Nephron (organoid): ENCODE measurements around the gene NDST1.

Source experiments
- H3K27ac Mint-ChIP-seq, 3 experiments: 2 replicates each; pipeline ENCODE4 v1.8.0; 2020; ENCODE audit warnings: mixed read lengths in 3 of 3, mild to moderate bottlenecking in 2 of 3, moderate library complexity in 1 of 3
- H3K27me3 Mint-ChIP-seq: 2 replicates; pipeline ENCODE4 v1.8.0; 2021; ENCODE audit warnings: low read depth, mild to moderate bottlenecking, moderate library complexity, mixed read lengths
- H3K36me3 Mint-ChIP-seq: 2 replicates; pipeline ENCODE4 v1.8.0; 2020; ENCODE audit warnings: low read depth, mixed read lengths
- H3K4me1 Mint-ChIP-seq: 2 replicates; pipeline ENCODE4 v1.8.0; 2020; ENCODE audit warnings: mixed read lengths
- H3K4me3 Mint-ChIP-seq, 3 experiments: 2 replicates each; pipeline ENCODE4 v1.8.0; 2020; ENCODE audit warnings: mild to moderate bottlenecking in 3 of 3, mixed read lengths in 3 of 3, moderate library complexity in 2 of 3
- H3K9me3 Mint-ChIP-seq: 2 replicates; pipeline ENCODE4 v1.8.0; 2020; ENCODE audit warnings: mixed read lengths
- TF ChIP-seq, protein P1 (sequence below), 3 experiments: fragments of 200-600 bp; sonication (generic); IDR thresholded peaks; one replicate each; pipeline ENCODE4 v1.5.0; 2021; ENCODE audit warnings: antibody characterized with exemption in 3 of 3; ENCODE audit not compliant: unreplicated experiment in 3 of 3

The NDST1 gene

DNA sequence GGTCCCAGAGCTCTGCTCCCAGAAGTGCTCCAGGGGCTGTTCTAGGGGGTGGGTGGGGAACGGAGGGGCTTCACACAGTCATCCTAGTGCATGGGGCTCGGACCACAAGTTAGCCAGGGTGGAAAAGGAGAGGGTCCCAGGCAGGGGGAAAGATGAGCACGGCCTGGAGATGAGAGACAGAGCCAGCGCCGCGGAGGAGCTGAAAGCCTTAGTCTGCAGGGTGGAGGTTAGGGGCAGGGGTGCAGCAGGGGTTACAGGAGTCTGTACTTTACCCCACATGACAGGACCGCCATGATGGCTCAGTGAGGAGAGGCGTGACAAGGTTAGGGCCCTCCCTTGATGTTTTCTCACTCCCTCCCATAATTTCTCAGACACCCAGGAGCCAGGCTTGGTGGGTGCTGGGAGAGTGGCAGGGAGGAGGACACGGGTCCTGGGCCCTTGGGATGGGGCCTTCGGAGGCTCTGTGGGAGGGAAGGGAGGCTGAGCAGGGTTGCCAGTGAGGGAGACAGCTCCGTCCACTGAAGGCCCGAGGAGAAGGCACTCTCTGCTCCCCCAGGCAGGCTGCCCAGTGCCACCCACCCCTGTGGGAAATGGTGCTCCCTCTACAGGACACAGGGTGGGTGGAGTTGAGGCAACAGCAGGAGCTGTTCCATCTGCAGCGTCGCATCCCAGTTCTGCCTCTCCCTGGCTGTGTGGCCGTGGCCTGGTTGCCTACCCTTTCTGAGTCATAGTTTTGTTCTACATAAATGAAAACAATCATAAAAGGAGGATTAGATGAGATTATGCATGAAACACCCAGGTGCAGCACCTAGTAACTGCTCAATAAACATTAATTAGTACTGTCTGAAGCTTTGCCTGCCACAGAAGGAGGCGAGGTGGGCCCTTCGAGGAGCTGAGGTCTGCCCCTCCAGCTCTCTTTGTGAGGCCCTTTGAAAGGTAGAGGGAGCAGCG lies 66.2 kb downstream of the NDST1 start:
- no peaks in the 10 kb centered on the region for H3K36me3 Mint-ChIP-seq
- H3K4me3 Mint-ChIP-seq = no peak overlapping the region
- TF ChIP-seq, protein P1, sequence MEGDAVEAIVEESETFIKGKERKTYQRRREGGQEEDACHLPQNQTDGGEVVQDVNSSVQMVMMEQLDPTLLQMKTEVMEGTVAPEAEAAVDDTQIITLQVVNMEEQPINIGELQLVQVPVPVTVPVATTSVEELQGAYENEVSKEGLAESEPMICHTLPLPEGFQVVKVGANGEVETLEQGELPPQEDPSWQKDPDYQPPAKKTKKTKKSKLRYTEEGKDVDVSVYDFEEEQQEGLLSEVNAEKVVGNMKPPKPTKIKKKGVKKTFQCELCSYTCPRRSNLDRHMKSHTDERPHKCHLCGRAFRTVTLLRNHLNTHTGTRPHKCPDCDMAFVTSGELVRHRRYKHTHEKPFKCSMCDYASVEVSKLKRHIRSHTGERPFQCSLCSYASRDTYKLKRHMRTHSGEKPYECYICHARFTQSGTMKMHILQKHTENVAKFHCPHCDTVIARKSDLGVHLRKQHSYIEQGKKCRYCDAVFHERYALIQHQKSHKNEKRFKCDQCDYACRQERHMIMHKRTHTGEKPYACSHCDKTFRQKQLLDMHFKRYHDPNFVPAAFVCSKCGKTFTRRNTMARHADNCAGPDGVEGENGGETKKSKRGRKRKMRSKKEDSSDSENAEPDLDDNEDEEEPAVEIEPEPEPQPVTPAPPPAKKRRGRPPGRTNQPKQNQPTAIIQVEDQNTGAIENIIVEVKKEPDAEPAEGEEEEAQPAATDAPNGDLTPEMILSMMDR (IDR thresholded peaks at IDR 0.05; ENCODE audit: unreplicated experiment in 3 of 3) = no peak
- no peaks in the 10 kb centered on the region for H3K9me3 Mint-ChIP-seq
- H3K27me3 Mint-ChIP-seq = peaks cover 6% of the 10 kb centered on the region
- peaks cover 37% of the 10 kb centered on the region for H3K4me1 Mint-ChIP-seq
- H3K27ac Mint-ChIP-seq = peak overlapping the region; percentile 78 to 95 (median 94)

DNA sequence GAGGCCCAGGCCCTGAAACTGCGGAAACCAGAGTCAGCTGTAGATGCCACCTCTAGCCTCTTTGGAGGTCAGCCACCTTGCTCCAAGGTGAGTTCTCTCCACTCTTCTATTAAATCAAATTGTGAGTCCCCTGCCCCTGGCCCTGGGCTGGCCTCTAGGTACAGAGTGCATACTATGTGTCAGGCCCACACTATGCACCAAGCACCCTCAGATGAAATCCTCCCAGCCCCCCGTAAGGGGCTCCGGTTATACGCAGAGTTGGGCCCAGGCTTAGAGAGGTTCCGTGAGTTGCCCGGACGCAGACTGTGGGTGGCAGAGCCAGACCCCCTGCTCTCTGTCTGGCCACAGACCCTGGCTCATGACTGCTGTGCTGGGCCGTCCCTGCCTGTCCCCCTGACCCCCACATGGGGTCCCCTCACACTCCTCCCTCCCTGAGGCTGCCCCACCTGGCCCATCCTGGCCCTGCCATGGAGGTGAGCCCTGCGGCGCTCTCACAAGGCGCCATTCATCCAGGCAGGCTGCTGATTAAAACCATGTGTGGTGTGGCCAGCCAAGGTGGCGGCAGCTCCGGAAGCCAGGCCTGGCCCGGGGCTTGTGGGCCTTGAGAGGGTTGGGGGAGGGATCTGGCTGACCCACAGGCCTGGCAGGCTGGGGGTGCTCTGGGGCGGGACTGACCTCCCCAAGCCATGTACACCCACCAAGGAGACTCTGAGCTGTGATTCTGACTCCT lies 67.1 kb downstream of the NDST1 start:
- Mint-ChIP-seq H3K27me3 (peaks cover 6% of the 10 kb centered on the region), H3K9me3 (no peaks in the 10 kb centered on the region)
- TF ChIP-seq, protein P1 (IDR thresholded peaks at IDR 0.05; ENCODE audit: unreplicated experiment in 3 of 3) = no peak

DNA sequence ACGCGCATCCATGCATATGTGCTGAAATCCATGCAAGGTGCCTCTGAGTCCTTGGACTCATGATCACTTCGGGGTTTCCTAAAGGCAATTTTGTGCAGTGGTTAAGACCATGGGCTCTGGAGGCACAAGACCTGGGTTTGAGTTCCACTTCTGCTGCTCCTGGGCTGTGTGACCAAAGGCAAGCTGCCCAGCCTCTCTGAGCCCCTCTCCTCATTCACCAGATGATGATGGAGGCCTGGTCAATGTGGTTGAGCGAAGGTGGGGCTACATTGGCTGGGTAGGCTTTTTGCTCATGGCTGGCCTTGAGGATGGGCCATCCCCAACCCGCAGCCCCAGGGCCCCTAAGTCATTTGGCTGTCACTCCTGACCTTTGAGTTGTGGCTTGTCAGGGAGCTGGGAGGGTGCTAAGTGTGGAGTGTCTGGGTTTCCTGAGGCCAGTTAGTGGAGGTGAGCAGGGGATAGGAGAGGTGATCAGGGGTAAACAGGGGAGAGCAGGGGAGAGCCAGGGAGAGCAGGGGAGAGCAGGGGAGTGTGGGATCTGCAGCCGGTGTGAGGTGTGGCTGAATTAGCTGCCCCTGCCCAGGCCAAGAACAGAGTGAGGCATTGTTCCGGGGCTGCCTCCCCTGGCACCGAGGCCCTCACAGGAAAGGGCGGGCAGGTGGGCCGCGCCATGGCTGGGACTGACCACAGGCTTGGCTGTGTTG lies 68.0 kb downstream of the NDST1 start:
- H3K4me1 Mint-ChIP-seq = peaks cover 34% of the 10 kb centered on the region
- H3K27ac Mint-ChIP-seq = peak overlapping the region; percentile 60 to 81 (median 70)
- H3K27me3 Mint-ChIP-seq = peaks cover 6% of the 10 kb centered on the region
- no peak overlapping the region for H3K4me3 Mint-ChIP-seq
- no peaks in the 10 kb centered on the region for H3K9me3 Mint-ChIP-seq
- TF ChIP-seq, protein P1 (IDR thresholded peaks at IDR 0.05; ENCODE audit: unreplicated experiment in 3 of 3) = no peak
- H3K36me3 Mint-ChIP-seq = no peaks in the 10 kb centered on the region

More for the DNA sequence above, 67.1 kb downstream of the NDST1 start:
- Mint-ChIP-seq H3K4me1 (peaks cover 33% of the 10 kb centered on the region), H3K36me3 (no peaks in the 10 kb centered on the region), H3K4me3 (no peak overlapping the region), H3K27ac (peak overlapping the region; percentile 70 to 94 (median 81))

DNA sequence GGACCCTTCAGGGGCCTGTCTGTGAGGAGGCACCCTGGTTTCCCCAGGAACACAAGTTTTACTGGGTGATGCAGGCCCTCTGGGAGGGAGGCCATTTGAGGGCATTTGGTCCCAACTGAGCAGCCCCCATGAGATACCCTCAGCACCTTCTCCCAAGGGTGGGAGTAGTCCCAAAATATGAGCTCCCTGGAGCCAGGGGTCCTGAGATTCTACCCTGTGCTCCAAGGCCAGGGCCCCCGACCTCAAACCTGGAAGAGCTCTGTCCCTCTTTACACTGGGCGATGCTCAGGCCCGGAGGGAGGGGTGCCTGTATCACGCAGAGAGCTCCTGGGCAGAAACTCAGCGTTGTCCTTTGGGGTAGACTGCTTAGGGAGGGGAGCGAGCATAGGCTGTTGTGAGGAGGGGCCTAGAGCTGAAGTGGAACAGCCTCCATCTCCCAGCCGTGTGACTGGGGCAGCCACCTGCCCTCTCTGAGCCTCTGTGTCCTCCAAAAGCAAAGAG lies 68.6 kb downstream of the NDST1 start:
- H3K27me3 Mint-ChIP-seq = peaks cover 6% of the 10 kb centered on the region
- no peaks in the 10 kb centered on the region for H3K9me3 Mint-ChIP-seq
- H3K4me3 Mint-ChIP-seq = no peak overlapping the region
- peaks cover 40% of the 10 kb centered on the region for H3K4me1 Mint-ChIP-seq
- H3K36me3 Mint-ChIP-seq = no peaks in the 10 kb centered on the region
- no peak overlapping the region for H3K27ac Mint-ChIP-seq
- TF ChIP-seq, protein P1 (IDR thresholded peaks at IDR 0.05; ENCODE audit: unreplicated experiment in 3 of 3) = no peak

DNA sequence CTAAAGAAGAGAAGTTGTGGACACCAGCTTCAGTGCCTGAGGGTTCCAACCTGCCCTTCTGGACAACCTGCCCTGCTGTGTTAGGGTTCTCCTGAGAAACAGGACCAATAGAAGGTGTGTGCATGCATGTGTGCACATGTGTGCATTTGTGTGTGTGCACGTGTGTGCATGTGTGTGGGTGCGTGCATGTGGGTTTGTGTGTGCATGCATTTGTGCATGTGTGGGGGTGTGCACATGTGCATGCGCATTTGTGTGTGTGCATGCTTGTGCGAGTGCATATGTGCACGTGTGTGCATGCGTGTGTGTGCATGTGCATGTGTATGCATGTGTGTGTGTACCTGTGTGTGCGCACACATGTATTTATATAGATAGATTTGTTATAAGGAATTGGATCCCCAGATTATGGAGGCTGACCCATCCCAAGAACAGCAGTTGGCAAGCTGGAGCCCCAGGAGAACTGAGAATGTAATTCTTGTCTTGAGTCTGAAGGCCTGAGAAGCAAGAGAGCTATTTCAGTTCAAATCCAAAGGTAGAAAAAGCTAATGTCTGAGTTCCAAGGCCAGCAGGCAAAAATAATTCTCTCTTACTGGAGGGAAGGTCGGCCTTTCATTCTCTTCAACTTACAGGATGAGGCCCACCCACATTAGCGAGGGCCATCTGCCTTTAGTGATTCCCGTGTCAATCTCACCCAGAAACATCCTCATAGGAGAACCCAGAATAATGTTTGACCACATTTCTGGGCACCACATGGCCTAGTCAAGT lies 69.6 kb downstream of the NDST1 start:
- no peak overlapping the region for H3K4me3 Mint-ChIP-seq
- peaks cover 44% of the 10 kb centered on the region for H3K4me1 Mint-ChIP-seq
- no peaks in the 10 kb centered on the region for H3K9me3 Mint-ChIP-seq
- H3K27ac Mint-ChIP-seq = peak overlapping the region; percentile 90 to 97 (median 95)
- H3K36me3 Mint-ChIP-seq = no peaks in the 10 kb centered on the region
- TF ChIP-seq, protein P1 (IDR thresholded peaks at IDR 0.05; ENCODE audit: unreplicated experiment in 3 of 3) = no peak
- peaks cover 6% of the 10 kb centered on the region for H3K27me3 Mint-ChIP-seq
